ENCODE measurements around the gene EPAS1. TPM values are rescaled to one million over a fixed set of nuclear protein-coding genes. Genes with fewer than 3 reads are reported as not detected.

The EPAS1 gene
- total and polyA plus RNA-seq, 2 of the 13 experiments (the other 11 are each of a cell fraction or from before 2014, with no cell fraction given): 47.1 to 182 TPM

DNA sequence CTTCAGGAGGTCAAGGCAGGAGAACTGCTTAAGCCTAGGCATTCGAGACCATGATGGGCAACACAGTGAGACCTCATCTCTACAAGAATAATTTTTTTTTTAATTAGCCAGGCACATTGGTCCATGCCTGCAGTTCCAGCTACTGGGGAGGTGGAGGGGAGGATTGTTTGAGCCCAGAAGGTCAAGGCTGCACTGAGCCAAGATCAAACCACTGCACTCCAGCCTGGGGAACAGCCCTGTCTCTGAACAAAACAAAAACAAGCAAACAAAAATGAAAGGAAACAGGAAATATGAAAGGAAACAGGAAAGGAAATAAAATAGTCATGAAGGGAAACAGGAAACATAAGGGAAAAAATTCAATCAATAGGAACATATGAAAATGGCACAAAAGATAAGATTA, 117.5 kb downstream of the EPAS1 start:
- peak overlapping the region; percentile 53 for H3K4me2 ChIP-seq (ENCODE audit: low read depth, low read length)
- H3K9me3 ChIP-seq (ENCODE audit: low read length): peaks cover 16% of the 10 kb centered on the region
- H3K79me2 ChIP-seq (ENCODE audit: insufficient read depth, low read length): peaks cover 26% of the 10 kb centered on the region
- peak overlapping the region in 1 of 3 experiments; percentile 23; a peak in 1 of 6 replicates for H3K4me3 ChIP-seq (replicated peaks in 1 of 3; ENCODE audit: insufficient read depth in 1 of 3, low read depth in 2 of 3, low read length in 3 of 3)
- intact Hi-C loops (cut with micrococcal nuclease; ENCODE audit: unreplicated experiment): loop anchor here (5.0 kb wide), 1 partner anchor 883 kb away; no protein-coding TSS in a partner anchor
- FAIRE-seq: peak; percentile 97
- 48% methylated on average over 1 of the region's 1 CpG for WGBS (ENCODE audit: low lambda C conversion rate)
- in situ Hi-C loops (cut with HindIII; ENCODE audit: extremely low pct_ligation_motif_present, low pct_unique_long_range_greater_than_20kb): no loop called here
- ChIA-PET POLR2A (interaction anchor here (1.4 to 1.5 kb wide), 2 partner anchors 20 to 22 kb away, joined by 3 to 4 read pairs; no protein-coding TSS in a partner anchor), CTCF (ENCODE audit: low intra/inter-chr PET ratio, low total read pairs) (no interaction called here)
- peaks cover 78% of the 10 kb centered on the region for H3K4me1 ChIP-seq (ENCODE audit: insufficient read depth, low read length)
- peak; percentile 46 for ATAC-seq
- no peaks in the 10 kb centered on the region for H4K20me1 ChIP-seq (ENCODE audit: insufficient read depth, low read length)
- peak; percentile 66 for DNase-seq (ENCODE audit: low spot score)
- H3K27me3 ChIP-seq (ENCODE audit: control insufficient read depth in 1 of 2, insufficient read depth in 2 of 2, low read length in 2 of 2): no peaks in the 10 kb centered on the region
- BruUV-seq (replicated peaks): no TSS peak
- H2AFZ ChIP-seq (ENCODE audit: low read length): no peak overlapping the region
- H3K36me3 ChIP-seq (replicated peaks in 1 of 2; ENCODE audit: control insufficient read depth in 1 of 2, insufficient read depth in 2 of 2, low read length in 2 of 2): no peaks in the 10 kb centered on the region
- no peak overlapping the region for H3K9ac ChIP-seq (ENCODE audit: insufficient read depth, low read depth, low read length)
- H3K27ac ChIP-seq (ENCODE audit: extremely low read length, insufficient read depth, low read length): peak overlapping the region; percentile 66
- TF ChIP-seq ZNF350 (CRISPR knock-in tag; IDR thresholded peaks at IDR 0.05; ENCODE audit: borderline replicate concordance, low read depth) (peak; percentile 47; the same call in 1 of the 2 replicates), RXRB (CRISPR knock-in tag; IDR thresholded peaks at IDR 0.05; ENCODE audit: borderline replicate concordance) (peak; percentile 88), PRMT3 (CRISPR knock-in tag; IDR thresholded peaks at IDR 0.05; ENCODE audit: borderline replicate concordance, low read depth) (no peak), MZF1 (CRISPR knock-in tag; IDR thresholded peaks at IDR 0.05; ENCODE audit: borderline replicate concordance) (0 out of 2 replicates have a peak, but pooled peaks have one; percentile 49), KLF13 (CRISPR knock-in tag; IDR thresholded peaks at IDR 0.05) (no peak), CBX2 (IDR thresholded peaks at IDR 0.05; ENCODE audit: low read depth, low read length) (no peak), CBX2 (CRISPR knock-in tag; IDR thresholded peaks at IDR 0.05; ENCODE audit: low read depth) (no peak), ATF1 (CRISPR knock-in tag; IDR thresholded peaks at IDR 0.05) (no peak), NCOR1 (IDR thresholded peaks at IDR 0.05; ENCODE audit: borderline replicate concordance, low read length) (0 out of 2 replicates have a peak, but pooled peaks have one; percentile 40), RXRA (CRISPR knock-in tag; IDR thresholded peaks at IDR 0.05) (peak; percentile 76; the same call in 1 of the 2 replicates), SP4 (CRISPR knock-in tag; IDR thresholded peaks at IDR 0.05) (no peak), ZNF292 (CRISPR knock-in tag; IDR thresholded peaks at IDR 0.05; ENCODE audit: borderline replicate concordance, low read depth) (peak; percentile 60; the same call in 1 of the 2 replicates)
- TF ChIP-seq, protein P1, sequence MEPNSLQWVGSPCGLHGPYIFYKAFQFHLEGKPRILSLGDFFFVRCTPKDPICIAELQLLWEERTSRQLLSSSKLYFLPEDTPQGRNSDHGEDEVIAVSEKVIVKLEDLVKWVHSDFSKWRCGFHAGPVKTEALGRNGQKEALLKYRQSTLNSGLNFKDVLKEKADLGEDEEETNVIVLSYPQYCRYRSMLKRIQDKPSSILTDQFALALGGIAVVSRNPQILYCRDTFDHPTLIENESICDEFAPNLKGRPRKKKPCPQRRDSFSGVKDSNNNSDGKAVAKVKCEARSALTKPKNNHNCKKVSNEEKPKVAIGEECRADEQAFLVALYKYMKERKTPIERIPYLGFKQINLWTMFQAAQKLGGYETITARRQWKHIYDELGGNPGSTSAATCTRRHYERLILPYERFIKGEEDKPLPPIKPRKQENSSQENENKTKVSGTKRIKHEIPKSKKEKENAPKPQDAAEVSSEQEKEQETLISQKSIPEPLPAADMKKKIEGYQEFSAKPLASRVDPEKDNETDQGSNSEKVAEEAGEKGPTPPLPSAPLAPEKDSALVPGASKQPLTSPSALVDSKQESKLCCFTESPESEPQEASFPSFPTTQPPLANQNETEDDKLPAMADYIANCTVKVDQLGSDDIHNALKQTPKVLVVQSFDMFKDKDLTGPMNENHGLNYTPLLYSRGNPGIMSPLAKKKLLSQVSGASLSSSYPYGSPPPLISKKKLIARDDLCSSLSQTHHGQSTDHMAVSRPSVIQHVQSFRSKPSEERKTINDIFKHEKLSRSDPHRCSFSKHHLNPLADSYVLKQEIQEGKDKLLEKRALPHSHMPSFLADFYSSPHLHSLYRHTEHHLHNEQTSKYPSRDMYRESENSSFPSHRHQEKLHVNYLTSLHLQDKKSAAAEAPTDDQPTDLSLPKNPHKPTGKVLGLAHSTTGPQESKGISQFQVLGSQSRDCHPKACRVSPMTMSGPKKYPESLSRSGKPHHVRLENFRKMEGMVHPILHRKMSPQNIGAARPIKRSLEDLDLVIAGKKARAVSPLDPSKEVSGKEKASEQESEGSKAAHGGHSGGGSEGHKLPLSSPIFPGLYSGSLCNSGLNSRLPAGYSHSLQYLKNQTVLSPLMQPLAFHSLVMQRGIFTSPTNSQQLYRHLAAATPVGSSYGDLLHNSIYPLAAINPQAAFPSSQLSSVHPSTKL (CRISPR knock-in tag; IDR thresholded peaks at IDR 0.05): peak; percentile 92
- TF ChIP-seq, protein P2, sequence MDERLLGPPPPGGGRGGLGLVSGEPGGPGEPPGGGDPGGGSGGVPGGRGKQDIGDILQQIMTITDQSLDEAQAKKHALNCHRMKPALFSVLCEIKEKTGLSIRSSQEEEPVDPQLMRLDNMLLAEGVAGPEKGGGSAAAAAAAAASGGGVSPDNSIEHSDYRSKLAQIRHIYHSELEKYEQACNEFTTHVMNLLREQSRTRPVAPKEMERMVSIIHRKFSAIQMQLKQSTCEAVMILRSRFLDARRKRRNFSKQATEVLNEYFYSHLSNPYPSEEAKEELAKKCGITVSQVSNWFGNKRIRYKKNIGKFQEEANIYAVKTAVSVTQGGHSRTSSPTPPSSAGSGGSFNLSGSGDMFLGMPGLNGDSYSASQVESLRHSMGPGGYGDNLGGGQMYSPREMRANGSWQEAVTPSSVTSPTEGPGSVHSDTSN (CRISPR knock-in tag; IDR thresholded peaks at IDR 0.05): no peak
- TF ChIP-seq, protein P3, sequence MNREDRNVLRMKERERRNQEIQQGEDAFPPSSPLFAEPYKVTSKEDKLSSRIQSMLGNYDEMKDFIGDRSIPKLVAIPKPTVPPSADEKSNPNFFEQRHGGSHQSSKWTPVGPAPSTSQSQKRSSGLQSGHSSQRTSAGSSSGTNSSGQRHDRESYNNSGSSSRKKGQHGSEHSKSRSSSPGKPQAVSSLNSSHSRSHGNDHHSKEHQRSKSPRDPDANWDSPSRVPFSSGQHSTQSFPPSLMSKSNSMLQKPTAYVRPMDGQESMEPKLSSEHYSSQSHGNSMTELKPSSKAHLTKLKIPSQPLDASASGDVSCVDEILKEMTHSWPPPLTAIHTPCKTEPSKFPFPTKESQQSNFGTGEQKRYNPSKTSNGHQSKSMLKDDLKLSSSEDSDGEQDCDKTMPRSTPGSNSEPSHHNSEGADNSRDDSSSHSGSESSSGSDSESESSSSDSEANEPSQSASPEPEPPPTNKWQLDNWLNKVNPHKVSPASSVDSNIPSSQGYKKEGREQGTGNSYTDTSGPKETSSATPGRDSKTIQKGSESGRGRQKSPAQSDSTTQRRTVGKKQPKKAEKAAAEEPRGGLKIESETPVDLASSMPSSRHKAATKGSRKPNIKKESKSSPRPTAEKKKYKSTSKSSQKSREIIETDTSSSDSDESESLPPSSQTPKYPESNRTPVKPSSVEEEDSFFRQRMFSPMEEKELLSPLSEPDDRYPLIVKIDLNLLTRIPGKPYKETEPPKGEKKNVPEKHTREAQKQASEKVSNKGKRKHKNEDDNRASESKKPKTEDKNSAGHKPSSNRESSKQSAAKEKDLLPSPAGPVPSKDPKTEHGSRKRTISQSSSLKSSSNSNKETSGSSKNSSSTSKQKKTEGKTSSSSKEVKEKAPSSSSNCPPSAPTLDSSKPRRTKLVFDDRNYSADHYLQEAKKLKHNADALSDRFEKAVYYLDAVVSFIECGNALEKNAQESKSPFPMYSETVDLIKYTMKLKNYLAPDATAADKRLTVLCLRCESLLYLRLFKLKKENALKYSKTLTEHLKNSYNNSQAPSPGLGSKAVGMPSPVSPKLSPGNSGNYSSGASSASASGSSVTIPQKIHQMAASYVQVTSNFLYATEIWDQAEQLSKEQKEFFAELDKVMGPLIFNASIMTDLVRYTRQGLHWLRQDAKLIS (CRISPR knock-in tag; IDR thresholded peaks at IDR 0.05): no peak
